OCI-LY3 (cell line): ENCODE results near the gene SYNE1.

Source experiments
- H2AFZ ChIP-seq: fragments of 200-600, 300-600 bp; shearing (Covaris generic); 2 replicates; pipeline ENCODE4 v1.6.0; 2014; ENCODE audit warnings: antibody characterized with exemption, low read depth, low read length
- H3K27ac ChIP-seq: fragments of 200-600, 300-600 bp; sonication (generic); 2 replicates; pipeline ENCODE4 v1.5.1; 2014; ENCODE audit warnings: mild to moderate bottlenecking, low read length, moderate library complexity, mixed read lengths
- H3K27me3 ChIP-seq: fragments of 200-600, 300-600 bp; sonication (generic); 2 replicates; pipeline ENCODE4 v1.6.1; 2014; ENCODE audit warnings: low read depth, low read length, mixed read lengths
- H3K36me3 ChIP-seq: fragments of 200-600, 300-600 bp; sonication (generic); replicated peaks from 2 replicates; pipeline ENCODE3; 2014; ENCODE audit warnings: low read depth, low read length, mixed read lengths
- H3K4me1 ChIP-seq: fragments of 300-600, 200-600 bp; sonication (generic); 2 replicates; pipeline ENCODE4 v1.6.1; 2014; ENCODE audit warnings: low read length, mixed read lengths
- H3K4me2 ChIP-seq: fragments of 200-600, 300-600 bp; sonication (generic); 2 replicates; pipeline ENCODE4 v1.6.1; 2014; ENCODE audit warnings: low read length, mixed read lengths
- H3K4me3 ChIP-seq: fragments of 300-600, 200-600 bp; sonication (generic); 2 replicates; pipeline ENCODE4 v1.5.1; 2014; ENCODE audit warnings: antibody characterized with exemption, mild to moderate bottlenecking, low read length, moderate library complexity
- H3K79me2 ChIP-seq: fragments of 300-600, 200-600 bp; shearing (Covaris generic); 2 replicates; pipeline ENCODE4 v1.6.1; 2014; ENCODE audit warnings: mild to moderate bottlenecking, low read length, mixed read lengths
- H3K9ac ChIP-seq: fragments of 300-600, 200-600 bp; shearing (Covaris generic); 2 replicates; pipeline ENCODE4 v1.6.0; 2014; ENCODE audit warnings: mild to moderate bottlenecking, low read length, moderate library complexity
- H3K9me3 ChIP-seq: fragments of 200-600, 300-600 bp; shearing (Covaris generic); 2 replicates; pipeline ENCODE4 v1.6.1; 2014; ENCODE audit warnings: low read length, mixed read lengths; ENCODE audit not compliant: insufficient read depth
- H4K20me1 ChIP-seq: fragments of 200-600, 300-600 bp; sonication (generic); 2 replicates; pipeline ENCODE4 v1.6.1; 2016; ENCODE audit warnings: low read length, mixed read lengths; ENCODE audit not compliant: insufficient read depth
- EZH2phosphoT487 ChIP-seq: fragments of 200-600 bp; shearing (Covaris generic); IDR thresholded peaks from 2 replicates; pipeline ENCODE4 v1.6.1; 2018; ENCODE audit warnings: antibody characterized with exemption, mixed run types, low read depth
- TF ChIP-seq, protein P1 (sequence below): fragments of 200-600, 300-600 bp; sonication (generic); IDR thresholded peaks from 2 replicates; pipeline ENCODE4 v1.5.1; 2014; ENCODE audit warnings: antibody characterized with exemption, low read length, low read depth

SYNE1 gene

DNA sequence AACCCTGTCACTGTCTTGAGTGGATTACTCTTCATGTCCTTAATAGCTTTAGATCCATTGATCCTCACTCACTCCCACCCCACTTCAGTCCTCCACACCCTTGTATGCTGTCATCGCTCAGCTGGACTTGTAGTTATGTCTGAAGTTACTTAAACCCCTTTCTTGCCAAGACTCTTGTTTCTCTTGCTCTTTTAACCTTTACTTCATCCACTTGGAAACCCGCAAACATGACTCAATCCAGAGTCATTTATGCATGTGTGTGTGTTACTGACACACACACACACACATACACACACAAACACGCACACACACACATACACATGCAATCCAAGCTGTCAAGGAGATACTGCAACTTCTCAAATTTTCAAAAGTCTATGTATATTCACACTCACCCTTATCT is 341.8 kb downstream of the SYNE1 start:
- Histone ChIP-seq H3K27me3 (no peaks in the 10 kb centered on the region), H3K4me1 (peaks cover 21% of the 10 kb centered on the region), H3K79me2 (no peaks in the 10 kb centered on the region), H4K20me1 (no peaks in the 10 kb centered on the region), H3K27ac (no peak overlapping the region), H3K4me2 (no peak overlapping the region), H3K9ac (no peak overlapping the region), H3K36me3 (no peaks in the 10 kb centered on the region), H3K9me3 (no peaks in the 10 kb centered on the region), H2AFZ (no peak overlapping the region), H3K4me3 (no peak overlapping the region)
- no peak for TF ChIP-seq EZH2phosphoT487
- TF ChIP-seq, protein P1, sequence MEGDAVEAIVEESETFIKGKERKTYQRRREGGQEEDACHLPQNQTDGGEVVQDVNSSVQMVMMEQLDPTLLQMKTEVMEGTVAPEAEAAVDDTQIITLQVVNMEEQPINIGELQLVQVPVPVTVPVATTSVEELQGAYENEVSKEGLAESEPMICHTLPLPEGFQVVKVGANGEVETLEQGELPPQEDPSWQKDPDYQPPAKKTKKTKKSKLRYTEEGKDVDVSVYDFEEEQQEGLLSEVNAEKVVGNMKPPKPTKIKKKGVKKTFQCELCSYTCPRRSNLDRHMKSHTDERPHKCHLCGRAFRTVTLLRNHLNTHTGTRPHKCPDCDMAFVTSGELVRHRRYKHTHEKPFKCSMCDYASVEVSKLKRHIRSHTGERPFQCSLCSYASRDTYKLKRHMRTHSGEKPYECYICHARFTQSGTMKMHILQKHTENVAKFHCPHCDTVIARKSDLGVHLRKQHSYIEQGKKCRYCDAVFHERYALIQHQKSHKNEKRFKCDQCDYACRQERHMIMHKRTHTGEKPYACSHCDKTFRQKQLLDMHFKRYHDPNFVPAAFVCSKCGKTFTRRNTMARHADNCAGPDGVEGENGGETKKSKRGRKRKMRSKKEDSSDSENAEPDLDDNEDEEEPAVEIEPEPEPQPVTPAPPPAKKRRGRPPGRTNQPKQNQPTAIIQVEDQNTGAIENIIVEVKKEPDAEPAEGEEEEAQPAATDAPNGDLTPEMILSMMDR: no peak

DNA sequence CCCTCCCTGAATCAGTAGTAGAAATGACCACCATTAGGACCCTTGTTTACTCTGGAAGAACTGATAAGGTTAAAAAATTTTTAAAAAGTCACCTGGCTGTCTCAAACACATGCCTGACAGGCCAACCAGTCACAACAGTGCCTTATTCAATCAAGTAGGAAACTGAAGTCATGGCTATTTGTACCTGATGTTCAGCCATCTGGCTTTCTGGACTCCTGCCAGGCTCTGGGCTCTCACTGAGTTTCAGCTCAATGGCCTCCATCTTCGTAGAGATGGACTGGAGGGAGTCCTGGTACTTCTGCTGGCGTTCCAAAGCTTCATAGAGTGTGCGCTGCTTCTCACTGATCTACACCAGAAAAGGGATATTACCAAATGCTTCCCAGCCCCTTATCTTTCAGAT is 343.8 kb downstream of the SYNE1 start:
- Histone ChIP-seq H2AFZ (no peak overlapping the region), H3K4me3 (no peak overlapping the region), H3K79me2 (no peaks in the 10 kb centered on the region), H3K4me1 (peaks cover 7% of the 10 kb centered on the region), H3K36me3 (no peaks in the 10 kb centered on the region), H3K4me2 (no peak overlapping the region), H3K27ac (no peak overlapping the region), H3K9ac (no peak overlapping the region), H3K9me3 (no peaks in the 10 kb centered on the region), H3K27me3 (no peaks in the 10 kb centered on the region), H4K20me1 (no peaks in the 10 kb centered on the region)
- TF ChIP-seq, protein P1: no peak
- TF ChIP-seq EZH2phosphoT487: no peak

DNA sequence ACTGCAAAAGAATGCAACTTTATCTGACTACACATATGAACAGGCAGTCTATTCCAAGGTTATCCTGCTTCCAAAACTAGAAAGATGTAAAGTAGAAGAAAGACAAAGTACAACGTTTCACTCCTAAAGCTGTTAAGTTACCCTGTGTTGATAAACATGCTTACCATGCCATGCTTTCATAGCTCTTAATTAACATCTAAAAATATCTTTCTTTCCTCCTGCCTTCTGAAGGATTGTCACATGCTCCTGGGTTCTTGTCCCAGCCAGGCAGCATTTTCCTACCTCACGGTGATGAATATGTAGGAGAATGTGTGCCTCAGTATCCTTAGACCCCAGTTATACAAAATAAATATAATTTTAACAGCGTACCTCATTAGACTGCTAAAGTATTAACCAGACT is 344.6 kb downstream of the SYNE1 start:
- no peak for TF ChIP-seq EZH2phosphoT487
- TF ChIP-seq, protein P1: no peak
- Histone ChIP-seq H3K4me2 (no peak overlapping the region), H2AFZ (no peak overlapping the region), H3K27me3 (no peaks in the 10 kb centered on the region), H3K4me3 (no peak overlapping the region), H4K20me1 (no peaks in the 10 kb centered on the region), H3K9me3 (no peaks in the 10 kb centered on the region), H3K4me1 (no peaks in the 10 kb centered on the region), H3K79me2 (no peaks in the 10 kb centered on the region), H3K9ac (no peak overlapping the region), H3K27ac (no peak overlapping the region), H3K36me3 (no peaks in the 10 kb centered on the region)

DNA sequence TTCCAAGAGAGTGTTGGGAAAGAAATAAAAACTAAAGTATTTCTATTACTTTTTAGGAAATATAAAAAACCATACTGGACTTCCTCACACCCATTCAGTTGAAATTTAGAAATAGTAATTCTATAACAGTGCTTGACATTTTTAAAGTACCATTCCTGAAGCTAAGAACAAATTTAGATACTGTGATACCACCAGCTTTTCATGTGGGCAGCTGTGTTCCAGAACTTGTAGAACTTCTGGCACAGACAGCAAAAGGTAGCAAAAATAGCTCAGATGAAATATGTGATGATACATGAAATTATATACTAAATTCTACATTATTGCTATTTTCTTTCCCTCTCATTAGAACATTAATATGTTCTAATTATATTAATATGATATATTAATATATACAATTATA is 346.5 kb downstream of the SYNE1 start:
- Histone ChIP-seq H3K36me3 (no peaks in the 10 kb centered on the region), H3K4me2 (no peak overlapping the region), H3K27ac (no peak overlapping the region), H4K20me1 (no peaks in the 10 kb centered on the region), H3K79me2 (no peaks in the 10 kb centered on the region), H3K4me3 (no peak overlapping the region), H3K27me3 (no peaks in the 10 kb centered on the region), H3K9me3 (no peaks in the 10 kb centered on the region), H3K4me1 (no peaks in the 10 kb centered on the region), H2AFZ (no peak overlapping the region), H3K9ac (no peak overlapping the region)
- TF ChIP-seq, protein P1: no peak
- no peak for TF ChIP-seq EZH2phosphoT487
